Tibial nerve (tissue), 4 donors: ENCODE results near the gene C4orf36. TPM values are rescaled to one million over a fixed set of nuclear protein-coding genes. Genes with fewer than 3 reads are reported as not detected.

Source experiments
- DNase-seq, 2 donors: peaks; one replicate each; pipeline ENCODE4 v3.0.0-alpha.2; 2019; ENCODE audit warnings: low spot score in 2 of 2
- H3K27ac ChIP-seq, 4 donors: fragments of 200-600 bp; sonication (generic) in 3 of 4; one replicate each; pipeline ENCODE4 v1.5.1; 2017 to 2019; ENCODE audit warnings: mild to moderate bottlenecking in 1 of 4
- H3K27me3 ChIP-seq, 2 donors: fragments of 200-600 bp; sonication (generic) in 1 of 2; one replicate each; pipeline versions ENCODE4 v1.5.1 to v1.6.0; 2017 to 2019
- H3K36me3 ChIP-seq, 3 donors: fragments of 200-600 bp; sonication (generic); one replicate each; pipeline ENCODE4 v1.5.1; 2018 to 2019
- H3K4me1 ChIP-seq, 4 donors: fragments of 200-600 bp; sonication (generic) in 3 of 4; one replicate each; pipeline ENCODE4 v1.5.1; 2017 to 2019
- H3K4me3 ChIP-seq, 4 donors: fragments of 200-600 bp; sonication (generic) in 3 of 4; one replicate each; pipeline ENCODE4 v1.5.1; 2017 to 2019; ENCODE audit warnings: mild to moderate bottlenecking in 1 of 4, moderate library complexity in 1 of 4
- H3K9me3 ChIP-seq, 4 donors: fragments of 200-600 bp; sonication (generic) in 3 of 4; one replicate each; pipeline ENCODE4 v1.5.1; 2017 to 2019
- EP300 ChIP-seq, 2 donors: sonication (generic); formaldehyde crosslinking; IDR thresholded peaks; one replicate each; pipeline ENCODE4 v1.6.1; 2017; ENCODE audit warnings: antibody characterized with exemption in 2 of 2, mild to moderate bottlenecking in 1 of 2
- POLR2A ChIP-seq, 2 donors: fragments of 450-650 bp; IDR thresholded peaks; one replicate each; pipeline ENCODE4 v1.6.1; 2017; ENCODE audit warnings: antibody characterized with exemption in 2 of 2, mild to moderate bottlenecking in 2 of 2, moderate library complexity in 2 of 2
- WGBS, 2 donors: methylation state at CpG; one replicate each; pipeline ENCODE4 v1.1.5; 2018; 5-methylcytosine and 5-hydroxymethylcytosine counted together
- total RNA-seq, 4 donors: library from RNA; depleted of rRNA; stranded (reverse); fragments of >200 nt; gene quantifications; one replicate each; pipeline ENCODE4 v1.1.0, GENCODE V29; 2016
- TF ChIP-seq, protein P1 (sequence below), 5 experiments: fragments of 200-600 bp in 3 of 5; fragments of 450-650 bp in 2 of 5; sonication (generic) in 3 of 5; IDR thresholded peaks; one replicate each; pipeline ENCODE4 v1.5.1; 2016 to 2019; ENCODE audit warnings: antibody characterized with exemption in 5 of 5, mild to moderate bottlenecking in 3 of 5, moderate library complexity in 2 of 5

The C4orf36 gene
- total RNA-seq, 4 donors from 2014 or later: 0.66 to 5.3 (median 3.4) TPM

- 64 to 70% methylated on average over 5 of the region's 5 CpGs for WGBS, 2 donors
- no peak overlapping the region for H3K4me3 ChIP-seq
- DNase-seq: no peak
- peak overlapping the region in 1 of 4 donors; percentile 54 for H3K27ac ChIP-seq
- H3K4me1 ChIP-seq: peaks cover 0 to 5% (median 0%) of the 10 kb centered on the region in 4 donors
- TF ChIP-seq POLR2A (IDR thresholded peaks at IDR 0.05) (no peak), EP300 (IDR thresholded peaks at IDR 0.05) (no peak)
- TF ChIP-seq, protein P1, sequence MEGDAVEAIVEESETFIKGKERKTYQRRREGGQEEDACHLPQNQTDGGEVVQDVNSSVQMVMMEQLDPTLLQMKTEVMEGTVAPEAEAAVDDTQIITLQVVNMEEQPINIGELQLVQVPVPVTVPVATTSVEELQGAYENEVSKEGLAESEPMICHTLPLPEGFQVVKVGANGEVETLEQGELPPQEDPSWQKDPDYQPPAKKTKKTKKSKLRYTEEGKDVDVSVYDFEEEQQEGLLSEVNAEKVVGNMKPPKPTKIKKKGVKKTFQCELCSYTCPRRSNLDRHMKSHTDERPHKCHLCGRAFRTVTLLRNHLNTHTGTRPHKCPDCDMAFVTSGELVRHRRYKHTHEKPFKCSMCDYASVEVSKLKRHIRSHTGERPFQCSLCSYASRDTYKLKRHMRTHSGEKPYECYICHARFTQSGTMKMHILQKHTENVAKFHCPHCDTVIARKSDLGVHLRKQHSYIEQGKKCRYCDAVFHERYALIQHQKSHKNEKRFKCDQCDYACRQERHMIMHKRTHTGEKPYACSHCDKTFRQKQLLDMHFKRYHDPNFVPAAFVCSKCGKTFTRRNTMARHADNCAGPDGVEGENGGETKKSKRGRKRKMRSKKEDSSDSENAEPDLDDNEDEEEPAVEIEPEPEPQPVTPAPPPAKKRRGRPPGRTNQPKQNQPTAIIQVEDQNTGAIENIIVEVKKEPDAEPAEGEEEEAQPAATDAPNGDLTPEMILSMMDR (IDR thresholded peaks at IDR 0.05): no peak
- no peaks in the 10 kb centered on the region for H3K27me3 ChIP-seq
- H3K36me3 ChIP-seq: no peaks in the 10 kb centered on the region
- H3K9me3 ChIP-seq: no peaks in the 10 kb centered on the region
Measured at GRCh38 chr4:86837691-86838503, 54.3 kb downstream of the C4orf36 start.

DNA sequence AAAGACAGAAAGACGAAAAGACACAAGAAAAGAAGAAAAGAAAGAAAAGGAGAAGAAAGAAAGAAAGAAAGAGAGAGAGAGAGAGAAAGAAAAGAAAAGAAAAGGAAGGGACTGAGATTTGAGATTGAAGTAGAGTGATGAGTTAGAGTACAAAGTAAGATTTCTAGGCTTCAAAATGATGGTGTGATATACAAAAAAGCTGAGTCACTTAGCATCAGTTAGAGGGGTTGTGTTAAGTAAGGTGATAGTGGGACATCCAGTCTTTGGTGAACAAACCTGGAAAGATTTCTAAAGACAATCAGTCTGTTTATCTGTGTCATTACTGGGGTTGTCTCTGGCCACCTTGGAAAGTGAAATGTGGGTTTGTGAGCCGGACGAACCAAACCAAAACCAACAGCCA lies 56.5 kb downstream of the C4orf36 start:
- H3K27ac ChIP-seq: no peak overlapping the region
- H3K4me3 ChIP-seq: no peak overlapping the region
- TF ChIP-seq POLR2A (IDR thresholded peaks at IDR 0.05): no peak
- no peak for TF ChIP-seq EP300 (IDR thresholded peaks at IDR 0.05)
- TF ChIP-seq, protein P1 (IDR thresholded peaks at IDR 0.05): no peak
- no peaks in the 10 kb centered on the region for H3K27me3 ChIP-seq
- peaks cover 0 to 14% (median 0%) of the 10 kb centered on the region in 4 donors for H3K4me1 ChIP-seq
- WGBS, 2 donors: 91 to 93% methylated on average over 3 of the region's 3 CpGs
- H3K36me3 ChIP-seq: peaks cover 0 to 11% (median 0%) of the 10 kb centered on the region in 3 donors
- DNase-seq: no peak
- no peaks in the 10 kb centered on the region for H3K9me3 ChIP-seq

DNA sequence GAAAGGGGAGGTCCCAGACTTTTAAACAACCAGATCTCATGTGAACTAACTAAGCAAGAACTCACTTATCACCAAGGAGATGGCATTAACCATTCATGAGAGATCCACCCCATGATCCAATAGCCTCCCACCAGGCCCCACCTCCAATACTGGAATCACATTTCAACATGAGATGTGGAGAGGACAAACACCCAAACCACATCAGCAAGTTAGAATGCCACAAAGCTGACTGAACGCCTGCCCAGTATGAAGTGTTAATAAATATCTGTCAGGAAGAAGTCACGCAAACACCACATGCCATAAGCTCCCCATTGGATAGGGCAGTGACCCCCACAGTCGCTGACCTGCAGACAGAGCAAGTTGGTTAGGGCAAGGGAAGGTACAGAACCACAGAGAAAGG lies 57.3 kb downstream of the C4orf36 start:
- no peak for DNase-seq
- H3K36me3 ChIP-seq: peaks cover 0 to 19% (median 0%) of the 10 kb centered on the region in 3 donors
- 83 to 86% methylated on average over 3 of the region's 3 CpGs for WGBS, 2 donors
- H3K27me3 ChIP-seq: no peaks in the 10 kb centered on the region
- no peak overlapping the region for H3K4me3 ChIP-seq
- peaks cover 0 to 2% (median 0%) of the 10 kb centered on the region in 4 donors for H3K9me3 ChIP-seq
- H3K27ac ChIP-seq: no peak overlapping the region
- peaks cover 0 to 14% (median 0%) of the 10 kb centered on the region in 4 donors for H3K4me1 ChIP-seq
- TF ChIP-seq EP300 (IDR thresholded peaks at IDR 0.05) (no peak), POLR2A (IDR thresholded peaks at IDR 0.05) (no peak)
- TF ChIP-seq, protein P1 (IDR thresholded peaks at IDR 0.05): no peak

GRCh38 chr4:86833615-86834014 lies 58.6 kb downstream of the C4orf36 start:
- no peak for DNase-seq
- Histone ChIP-seq H3K36me3 (peaks cover 0 to 26% (median 0%) of the 10 kb centered on the region in 3 donors), H3K27me3 (no peaks in the 10 kb centered on the region), H3K4me3 (no peak overlapping the region), H3K27ac (no peak overlapping the region), H3K9me3 (peaks cover 0 to 6% (median 0%) of the 10 kb centered on the region in 4 donors), H3K4me1 (peaks cover 0 to 14% (median 0%) of the 10 kb centered on the region in 4 donors)
- TF ChIP-seq POLR2A (IDR thresholded peaks at IDR 0.05): no peak
- TF ChIP-seq, protein P1 (IDR thresholded peaks at IDR 0.05): no peak
- WGBS, 2 donors: 94 to 96% methylated on average over 1 of the region's 1 CpG
